Large intestine (tissue), 12 donors: ENCODE data around the gene IPO5. TPM values are rescaled to one million over a fixed set of nuclear protein-coding genes. Genes with fewer than 3 reads are reported as not detected.

Source experiments
- DNase-seq, 2 donors: peaks; one replicate each; pipeline versions ENCODE4 v3.0.0 to v3.0.0-alpha.2; 2013
- H3K27ac ChIP-seq: one replicate; pipeline ENCODE4 v1.5.1; 2013; ENCODE audit warnings: low read length
- H3K27me3 ChIP-seq: 2 replicates; pipeline ENCODE4 v1.6.1; 2013; ENCODE audit warnings: low read length; ENCODE audit not compliant: control insufficient read depth, insufficient read depth
- H3K36me3 ChIP-seq: 2 replicates; pipeline ENCODE4 v1.6.1; 2013; ENCODE audit warnings: low read length; ENCODE audit not compliant: control insufficient read depth, insufficient read depth
- H3K4me1 ChIP-seq: one replicate; pipeline ENCODE4 v1.6.1; 2013; ENCODE audit warnings: low read length; ENCODE audit not compliant: control insufficient read depth, insufficient read depth
- H3K4me3 ChIP-seq: one replicate; pipeline ENCODE4 v1.5.1; 2013; ENCODE audit warnings: low read length
- H3K9me3 ChIP-seq: one replicate; pipeline ENCODE4 v1.6.1; 2013; ENCODE audit warnings: mild to moderate bottlenecking, low read depth, low read length, moderate library complexity; ENCODE audit not compliant: control insufficient read depth
- WGBS: methylation state at CpG from one replicate; pipeline ENCODE4 v1.1.5; 2013; ENCODE audit warnings: low lambda C conversion rate; ENCODE audit not compliant: insufficient coverage; 5-methylcytosine and 5-hydroxymethylcytosine counted together
- long read RNA-seq, 11 donors: transcript quantifications; one replicate each; lab custom pipeline, GENCODE V29; 2026
- polyA plus RNA-seq: library from polyadenylated mRNA; unstranded; fragments of 120-200 nt; gene quantifications from one replicate; pipeline ENCODE4 v1.2.1, GENCODE V29; 2013

The IPO5 gene
- 108 TPM for polyA plus RNA-seq
- long read RNA-seq, donor 1, transcript IPO5-222 (26 exons, 3,419 nt), result major isoform, 7 of 14 reads
- long read RNA-seq, donor 1, partial matches to known transcripts, result 7 of 14 reads
- long read RNA-seq, donor 1, other reads (novel, unspliced or antisense), result 0 of 14 reads
- long read RNA-seq, donor 2, transcript IPO5-222 (26 exons, 3,419 nt), result major isoform, 11 of 51 reads
- long read RNA-seq, donor 2, partial matches to known transcripts, result 40 of 51 reads
- long read RNA-seq, donor 2, other reads (novel, unspliced or antisense), result 0 of 51 reads
- long read RNA-seq, donor 3, result 0 reads
- long read RNA-seq, donor 4, result 0 reads
- long read RNA-seq, donor 5, transcript IPO5-222 (26 exons, 3,419 nt), result major isoform, 5 of 11 reads
- long read RNA-seq, donor 5, partial matches to known transcripts, result 6 of 11 reads
- long read RNA-seq, donor 5, other reads (novel, unspliced or antisense), result 0 of 11 reads
- long read RNA-seq, donor 6, transcript IPO5-222 (26 exons, 3,419 nt), result major isoform, 5 of 5 reads
- long read RNA-seq, donor 6, partial matches to known transcripts, result 0 of 5 reads
- long read RNA-seq, donor 6, other reads (novel, unspliced or antisense), result 0 of 5 reads
- long read RNA-seq, donor 7, partial matches to known transcripts, result 0 of 3 reads
- long read RNA-seq, donor 7, other reads (novel, unspliced or antisense), result 0 of 3 reads
- long read RNA-seq, donor 8, transcript IPO5-222 (26 exons, 3,419 nt), result major isoform, 14 of 41 reads
- long read RNA-seq, donor 8, partial matches to known transcripts, result 26 of 41 reads
- long read RNA-seq, donor 8, other reads (novel, unspliced or antisense), result 0 of 41 reads
- long read RNA-seq, donor 9, transcript IPO5-222 (26 exons, 3,419 nt), result major isoform, 8 of 8 reads
- long read RNA-seq, donor 9, partial matches to known transcripts, result 0 of 8 reads
- long read RNA-seq, donor 9, other reads (novel, unspliced or antisense), result 0 of 8 reads
- long read RNA-seq, donor 10, transcript IPO5-222 (26 exons, 3,419 nt), result major isoform, 11 of 17 reads
- long read RNA-seq, donor 10, partial matches to known transcripts, result 6 of 17 reads
- long read RNA-seq, donor 10, other reads (novel, unspliced or antisense), result 0 of 17 reads
- long read RNA-seq, donor 11, transcript IPO5-222 (26 exons, 3,419 nt), result major isoform, 6 of 11 reads
- long read RNA-seq, donor 11, partial matches to known transcripts, result 5 of 11 reads
- long read RNA-seq, donor 11, other reads (novel, unspliced or antisense), result 0 of 11 reads

DNA sequence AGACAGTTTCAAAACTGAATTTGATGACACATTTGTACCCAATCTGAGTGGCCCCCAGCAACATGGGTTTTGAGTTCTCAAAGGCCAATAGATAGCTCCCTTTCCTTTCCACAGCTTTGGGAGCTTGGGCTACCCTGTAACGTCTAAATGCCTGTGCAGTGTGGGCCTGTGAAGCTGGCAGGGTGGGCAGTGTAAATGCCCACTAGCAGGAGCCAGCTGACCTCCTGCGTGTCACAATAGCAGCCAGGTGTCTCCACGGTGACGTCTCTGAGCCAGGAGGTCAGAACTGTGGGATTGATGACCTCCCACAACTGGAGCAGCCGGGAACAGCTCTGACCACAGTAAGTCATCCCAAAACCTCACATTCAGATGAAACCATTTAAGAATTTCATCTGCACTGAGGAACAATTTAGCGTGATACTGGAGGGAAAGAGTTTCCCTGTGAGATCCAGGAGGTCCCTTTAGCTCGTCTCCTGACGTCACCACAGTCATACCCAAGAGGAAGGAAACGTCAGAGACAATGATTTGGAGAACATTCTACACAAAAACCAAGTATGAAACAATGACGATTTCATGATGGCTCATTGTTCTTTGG lies at the start of gene IPO5:
IPO5 (plus strand) TSS at position 300 of the 595 bp plus-strand sequence. CDS start 23,022 bp downstream, outside the sequence.
- no peak for DNase-seq
- H3K27ac ChIP-seq, result no peak within 1 kb of the TSS
- H3K4me3 ChIP-seq, result no peak within 1 kb of the TSS
- H3K4me1 ChIP-seq, result no peaks in the 10 kb centered on the region
- no peaks in the 10 kb centered on the region for H3K9me3 ChIP-seq
- no CpG with 5 or more reads among the region's 10 CpGs for WGBS
- no peaks in the 10 kb centered on the region for H3K36me3 ChIP-seq
- no peaks in the 10 kb centered on the region for H3K27me3 ChIP-seq

DNA sequence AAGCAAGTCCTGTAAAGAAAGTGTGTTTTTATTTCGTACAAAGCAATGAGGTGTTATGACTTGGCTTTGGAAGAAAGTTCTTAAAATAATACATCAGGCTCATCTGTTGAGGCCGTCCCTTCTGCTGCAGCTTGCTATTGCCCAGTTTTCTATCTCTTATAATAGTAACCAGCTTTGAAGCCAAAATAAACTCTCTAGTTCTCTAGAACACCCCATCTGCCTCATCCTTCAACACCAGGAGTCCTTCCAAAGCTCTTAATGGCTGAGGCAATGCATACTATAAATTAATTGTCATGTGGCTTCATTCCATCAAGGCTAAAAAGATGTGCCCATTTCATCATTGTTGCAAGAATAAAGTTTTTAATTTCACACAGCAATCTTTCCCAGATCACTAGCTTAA lies 49.4 kb upstream of the IPO5 start:
- H3K9me3 ChIP-seq, result no peaks in the 10 kb centered on the region
- H3K4me3 ChIP-seq, result no peak overlapping the region
- WGBS, result no CpG with 5 or more reads among the region's 2 CpGs
- no peaks in the 10 kb centered on the region for H3K4me1 ChIP-seq
- no peak overlapping the region for H3K27ac ChIP-seq
- H3K27me3 ChIP-seq, result peaks cover 5% of the 10 kb centered on the region
- H3K36me3 ChIP-seq, result no peaks in the 10 kb centered on the region
- no peak for DNase-seq

DNA sequence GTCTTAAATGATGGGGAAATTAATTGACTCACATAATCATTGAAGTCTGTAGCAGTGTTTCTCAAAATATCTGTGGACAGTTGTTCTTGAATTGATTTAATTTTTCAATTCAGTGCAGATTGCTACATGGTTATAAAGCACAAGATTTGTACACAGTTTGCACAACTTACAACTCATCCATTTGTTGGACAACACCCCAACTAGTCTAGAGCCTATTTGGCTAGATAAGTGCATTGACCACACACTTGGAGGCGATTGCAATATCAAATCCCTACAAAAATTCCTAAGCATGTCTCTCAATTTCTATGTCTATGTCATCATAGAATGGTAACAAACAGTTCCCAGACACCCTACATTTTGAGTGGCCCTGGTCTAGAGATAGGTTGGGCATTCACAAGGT lies 48.0 kb upstream of the IPO5 start:
- no peaks in the 10 kb centered on the region for H3K36me3 ChIP-seq
- H3K9me3 ChIP-seq, result no peaks in the 10 kb centered on the region
- no peak for DNase-seq
- H3K27me3 ChIP-seq, result peaks cover 5% of the 10 kb centered on the region
- WGBS, result no CpG with 5 or more reads among the region's 1 CpG
- H3K27ac ChIP-seq, result no peak overlapping the region
- H3K4me3 ChIP-seq, result no peak overlapping the region
- no peaks in the 10 kb centered on the region for H3K4me1 ChIP-seq

DNA sequence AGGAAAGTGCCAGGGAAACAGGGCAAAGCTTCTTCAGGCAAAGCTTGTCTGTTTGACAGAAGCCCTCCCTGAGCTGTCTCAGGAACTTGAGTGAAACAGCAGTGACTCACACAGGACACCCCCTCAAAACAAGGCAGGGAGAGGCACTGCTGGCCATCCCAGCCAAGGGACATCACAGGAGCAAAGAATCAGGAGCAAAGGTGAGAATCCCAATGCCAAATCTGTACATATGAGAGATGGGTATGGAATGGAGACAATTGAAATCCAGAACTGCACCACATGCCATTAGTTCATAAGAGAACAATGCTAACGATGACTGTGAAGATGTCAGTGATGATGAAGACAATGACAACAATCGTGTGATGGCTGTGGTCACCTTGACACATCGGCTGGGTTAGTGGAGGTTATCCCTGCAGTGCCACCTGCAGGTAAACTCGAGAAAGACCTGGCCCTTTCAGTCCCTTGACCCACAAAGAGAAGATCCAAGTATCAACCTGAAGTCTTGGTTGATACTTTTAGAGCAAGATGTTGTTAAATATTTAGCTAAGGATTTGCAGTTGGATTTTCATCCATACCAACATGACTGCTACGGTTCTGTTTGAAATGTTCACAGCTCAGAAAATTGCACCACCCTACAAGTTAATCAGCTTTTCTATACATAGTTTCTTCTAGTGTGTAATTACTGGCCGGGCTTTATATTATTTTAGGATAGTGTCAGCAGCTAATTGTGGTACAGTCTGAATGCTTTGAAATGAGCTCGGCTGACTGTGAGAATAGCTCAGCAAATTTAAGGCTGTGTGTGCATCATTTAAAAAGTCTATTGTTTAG lies 42.0 kb upstream of the IPO5 start:
- Histone ChIP-seq H3K27ac (no peak overlapping the region), H3K36me3 (no peaks in the 10 kb centered on the region), H3K4me3 (no peak overlapping the region), H3K9me3 (no peaks in the 10 kb centered on the region), H3K4me1 (no peaks in the 10 kb centered on the region), H3K27me3 (no peaks in the 10 kb centered on the region)
- 10% methylated on average over 2 of the region's 7 CpGs for WGBS
- DNase-seq, result peak in 1 of 2 donors; percentile 4

DNA sequence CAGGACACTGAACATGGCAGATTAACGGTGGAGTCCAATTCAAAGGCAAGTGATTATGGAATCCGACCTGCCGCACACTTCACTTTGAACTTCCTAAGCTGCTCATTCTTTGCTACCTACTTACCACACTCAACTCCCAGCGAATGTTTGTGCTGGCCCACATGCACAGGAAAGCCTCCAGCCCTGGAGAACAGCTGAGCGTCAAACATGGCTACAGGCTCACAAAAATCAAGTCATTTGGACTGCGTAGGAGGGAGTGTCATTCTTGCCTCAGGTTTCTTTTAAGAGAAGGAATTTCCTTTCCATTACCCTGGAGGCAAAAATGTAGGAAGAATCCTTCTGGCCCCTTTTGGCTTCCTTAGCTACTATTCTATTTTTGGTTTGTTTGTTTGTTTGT lies 41.3 kb upstream of the IPO5 start:
- Histone ChIP-seq H3K4me3 (no peak overlapping the region), H3K9me3 (no peaks in the 10 kb centered on the region), H3K27ac (no peak overlapping the region), H3K36me3 (no peaks in the 10 kb centered on the region), H3K4me1 (no peaks in the 10 kb centered on the region), H3K27me3 (no peaks in the 10 kb centered on the region)
- WGBS, result no CpG with 5 or more reads among the region's 6 CpGs
- DNase-seq, result no peak

DNA sequence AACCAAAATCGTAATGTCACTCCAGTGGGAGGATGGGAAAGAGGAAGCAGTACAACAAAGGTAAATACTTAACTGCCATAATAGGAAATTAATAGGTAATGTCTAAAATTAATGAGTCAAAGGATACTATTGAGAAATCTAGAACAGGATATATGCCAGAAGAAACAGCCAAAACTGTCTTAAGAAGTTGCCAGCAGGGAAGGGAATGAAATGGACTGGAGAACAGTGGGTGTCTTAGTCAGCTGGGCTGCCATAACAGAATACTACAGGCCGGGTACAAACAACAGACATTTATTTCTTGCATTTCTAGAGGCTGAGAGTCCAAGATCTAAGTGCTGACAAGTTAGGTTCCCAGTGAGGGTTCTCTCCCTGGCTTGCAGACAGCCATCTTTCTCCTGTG lies 40.3 kb upstream of the IPO5 start:
- H3K27me3 ChIP-seq, result no peaks in the 10 kb centered on the region
- 88% methylated on average over 1 of the region's 2 CpGs for WGBS
- H3K36me3 ChIP-seq, result no peaks in the 10 kb centered on the region
- DNase-seq, result no peak
- no peaks in the 10 kb centered on the region for H3K9me3 ChIP-seq
- H3K27ac ChIP-seq, result no peak overlapping the region
- H3K4me3 ChIP-seq, result no peak overlapping the region
- no peaks in the 10 kb centered on the region for H3K4me1 ChIP-seq

DNA sequence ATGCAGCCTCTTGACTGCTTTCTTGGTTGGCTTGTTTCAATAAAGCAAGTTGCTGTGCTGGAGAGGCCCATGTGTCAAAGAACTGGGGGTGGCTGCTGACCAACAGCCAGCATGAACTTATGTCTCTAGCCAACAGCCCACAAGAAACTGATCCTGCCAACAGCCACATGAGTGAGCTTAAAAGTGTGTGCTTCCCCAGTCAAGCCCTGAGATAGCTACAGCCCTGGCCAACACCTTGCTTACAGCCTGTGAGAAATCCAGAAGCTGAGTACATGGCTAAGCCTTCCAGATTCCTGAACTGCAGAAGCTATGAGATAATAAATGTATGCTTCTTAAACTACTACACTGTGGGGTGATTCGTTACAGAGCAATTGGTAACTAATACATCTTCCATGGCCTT lies 38.9 kb upstream of the IPO5 start:
- Histone ChIP-seq H3K9me3 (no peaks in the 10 kb centered on the region), H3K4me3 (no peak overlapping the region), H3K36me3 (no peaks in the 10 kb centered on the region), H3K27ac (no peak overlapping the region), H3K27me3 (no peaks in the 10 kb centered on the region), H3K4me1 (no peaks in the 10 kb centered on the region)
- WGBS, result no CpG with 5 or more reads among the region's 1 CpG
- no peak for DNase-seq

DNA sequence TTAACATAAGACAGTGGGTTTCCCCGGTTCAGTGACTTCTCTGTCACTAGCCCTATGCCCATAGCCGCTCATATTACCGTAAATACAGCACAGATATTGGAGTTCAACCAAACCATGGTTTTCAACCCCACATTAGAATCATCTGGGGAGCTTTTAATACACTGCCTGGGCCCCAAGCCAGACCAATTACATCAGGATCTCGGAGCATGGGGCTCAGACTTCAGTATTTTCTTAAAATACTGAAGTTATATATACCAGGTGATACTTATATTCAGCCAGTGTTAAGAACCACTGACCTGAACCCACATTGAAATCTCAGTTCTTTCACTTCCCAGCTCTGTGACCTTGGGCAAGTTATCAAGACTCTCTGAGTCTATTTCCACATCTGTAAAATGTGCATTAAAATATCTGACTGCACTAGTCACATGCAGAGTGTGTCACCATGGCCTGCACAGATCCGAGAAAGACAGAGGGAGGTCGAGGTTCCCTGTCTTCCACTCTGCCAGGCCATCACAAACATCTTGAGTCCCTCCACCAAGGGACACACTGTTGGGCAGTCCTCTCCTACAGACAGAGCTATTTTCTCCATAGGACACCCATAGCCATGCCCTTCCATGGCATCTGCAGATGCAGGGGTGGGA lies 32.2 kb upstream of the IPO5 start:
- Histone ChIP-seq H3K4me3 (no peak overlapping the region), H3K36me3 (no peaks in the 10 kb centered on the region), H3K9me3 (no peaks in the 10 kb centered on the region), H3K27me3 (no peaks in the 10 kb centered on the region), H3K4me1 (no peaks in the 10 kb centered on the region), H3K27ac (no peak overlapping the region)
- no peak for DNase-seq
- WGBS, result no CpG with 5 or more reads among the region's 6 CpGs

DNA sequence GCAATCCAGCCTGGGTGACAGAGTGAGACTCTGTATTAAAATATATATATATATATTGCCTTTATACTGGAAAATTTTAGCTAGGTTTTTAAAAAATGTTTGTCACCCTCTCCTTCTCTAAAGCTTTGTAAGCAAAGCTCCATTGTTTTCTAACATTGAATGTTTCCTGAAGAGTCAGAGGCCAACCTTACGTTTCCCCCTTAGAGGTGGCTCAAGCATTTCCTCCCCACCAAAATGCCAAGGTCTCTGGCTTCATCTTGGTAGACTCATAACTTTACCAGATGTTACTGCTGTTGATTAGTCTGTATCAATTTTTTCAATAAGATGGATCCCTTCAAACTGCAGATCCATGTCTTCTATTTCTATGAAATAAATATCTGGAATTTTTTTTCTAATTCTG lies 25.2 kb upstream of the IPO5 start:
- no peaks in the 10 kb centered on the region for H3K4me1 ChIP-seq
- no CpG with 5 or more reads among the region's 1 CpG for WGBS
- H3K9me3 ChIP-seq, result no peaks in the 10 kb centered on the region
- H3K27me3 ChIP-seq, result no peaks in the 10 kb centered on the region
- no peak for DNase-seq
- no peaks in the 10 kb centered on the region for H3K36me3 ChIP-seq
- no peak overlapping the region for H3K4me3 ChIP-seq
- H3K27ac ChIP-seq, result no peak overlapping the region
